ENCODE results near the gene CAD.

DNA sequence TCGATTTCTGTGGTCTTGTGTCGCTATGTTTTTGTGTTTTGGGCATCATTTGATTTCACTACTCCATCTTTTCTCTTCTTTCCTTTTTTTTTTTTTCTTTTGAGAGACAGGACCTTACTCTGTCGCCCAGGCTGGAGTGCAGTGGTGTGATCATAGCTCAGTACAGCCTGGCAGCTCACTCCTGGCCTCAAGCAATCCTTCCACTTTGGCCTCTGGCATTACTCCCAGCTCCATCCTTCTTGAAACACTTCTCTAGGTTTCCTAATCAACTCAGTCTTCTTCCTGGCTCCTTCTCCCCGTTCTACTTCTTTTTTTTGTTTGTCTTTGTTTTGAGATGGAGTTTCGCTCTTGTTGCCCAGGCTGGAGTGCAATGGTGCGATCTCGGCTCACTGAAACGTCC, 41.8 kb upstream of the CAD start:
- TF ChIP-seq, protein P1, sequence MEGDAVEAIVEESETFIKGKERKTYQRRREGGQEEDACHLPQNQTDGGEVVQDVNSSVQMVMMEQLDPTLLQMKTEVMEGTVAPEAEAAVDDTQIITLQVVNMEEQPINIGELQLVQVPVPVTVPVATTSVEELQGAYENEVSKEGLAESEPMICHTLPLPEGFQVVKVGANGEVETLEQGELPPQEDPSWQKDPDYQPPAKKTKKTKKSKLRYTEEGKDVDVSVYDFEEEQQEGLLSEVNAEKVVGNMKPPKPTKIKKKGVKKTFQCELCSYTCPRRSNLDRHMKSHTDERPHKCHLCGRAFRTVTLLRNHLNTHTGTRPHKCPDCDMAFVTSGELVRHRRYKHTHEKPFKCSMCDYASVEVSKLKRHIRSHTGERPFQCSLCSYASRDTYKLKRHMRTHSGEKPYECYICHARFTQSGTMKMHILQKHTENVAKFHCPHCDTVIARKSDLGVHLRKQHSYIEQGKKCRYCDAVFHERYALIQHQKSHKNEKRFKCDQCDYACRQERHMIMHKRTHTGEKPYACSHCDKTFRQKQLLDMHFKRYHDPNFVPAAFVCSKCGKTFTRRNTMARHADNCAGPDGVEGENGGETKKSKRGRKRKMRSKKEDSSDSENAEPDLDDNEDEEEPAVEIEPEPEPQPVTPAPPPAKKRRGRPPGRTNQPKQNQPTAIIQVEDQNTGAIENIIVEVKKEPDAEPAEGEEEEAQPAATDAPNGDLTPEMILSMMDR (IDR thresholded peaks at IDR 0.05), result no peak
- no peak for TF ChIP-seq POLR2A (IDR thresholded peaks at IDR 0.05)

Measured in uterus (tissue), 2 donors.